Adrenal gland (tissue), 5 donors: ENCODE data around the gene TCEAL4.

Experiments used
- CTCF ChIP-seq, 6 experiments: fragments of 450-650 bp in 4 of 6; fragments of 200-600 bp in 2 of 6; sonication (generic) in 1 of 6; IDR thresholded peaks; 1 replicate in 5 of 6; 2 replicates in 1 of 6; pipeline versions ENCODE4 v1.5.1 to v1.8.0; 2016 to 2021; ENCODE audit warnings: antibody characterized with exemption in 6 of 6, mild to moderate bottlenecking in 2 of 6, moderate library complexity in 1 of 6
- POLR2A ChIP-seq, 2 donors: fragments of 450-650 bp; IDR thresholded peaks; one replicate each; pipeline ENCODE4 v1.6.1; 2017; ENCODE audit warnings: antibody characterized with exemption in 2 of 2, mild to moderate bottlenecking in 2 of 2, moderate library complexity in 1 of 2
- donor health status: DM: no; HTN: no; CAD: no.

GRCh38 chrX:103554687-103555424, 30.5 kb upstream of the TCEAL4 start:
- TF ChIP-seq CTCF (IDR thresholded peaks at IDR 0.05), result no peak
- no peak for TF ChIP-seq POLR2A (IDR thresholded peaks at IDR 0.05)
